ENCODE results near the gene RAP1GAP.

Gene RAP1GAP

DNA sequence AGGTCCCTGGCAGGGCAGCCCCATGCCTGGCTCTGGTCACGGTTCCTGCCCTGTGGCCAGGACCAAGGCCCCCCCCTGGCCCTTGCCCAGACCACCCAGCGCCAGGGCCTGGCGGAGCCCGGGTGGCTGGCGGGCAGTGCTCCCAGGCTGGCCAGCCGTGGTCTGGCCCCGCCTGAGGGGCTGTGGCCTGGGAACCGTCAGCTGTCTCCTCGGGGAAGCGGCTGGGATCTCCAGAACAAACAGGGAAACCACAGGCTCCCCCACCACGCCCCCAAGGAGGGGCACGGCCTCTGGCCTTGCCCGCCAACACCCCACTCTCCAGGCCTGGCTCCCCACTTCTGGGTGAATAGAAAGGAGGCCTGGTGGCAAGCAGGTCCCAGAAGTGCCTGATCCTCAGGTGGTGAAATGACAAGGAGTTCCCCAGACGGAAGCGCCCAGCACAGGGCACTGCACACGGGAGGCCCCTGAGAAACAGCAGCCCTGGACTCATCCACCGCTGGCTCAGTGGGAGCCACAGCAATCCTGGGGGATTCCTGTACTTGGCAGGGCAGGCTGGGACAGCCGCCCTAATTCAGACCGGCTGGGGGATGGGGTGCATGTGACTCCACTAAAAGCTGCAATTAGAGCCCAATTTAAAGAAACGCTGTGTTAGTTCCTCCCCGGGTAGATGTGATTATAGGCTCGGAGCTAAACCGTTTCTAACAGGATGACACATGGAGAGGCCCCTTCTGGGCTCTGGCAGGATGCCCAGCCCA, 78.9 kb downstream of the RAP1GAP start:
- H3K9me3 ChIP-seq (ENCODE audit: control insufficient read depth, insufficient read depth, low read length), result no peaks in the 10 kb centered on the region
- H3K4me1 ChIP-seq (ENCODE audit: insufficient read depth, low read length), result peaks cover 38% of the 10 kb centered on the region
- H3K36me3 ChIP-seq (ENCODE audit: insufficient read depth, low read length), result no peaks in the 10 kb centered on the region
- no peak overlapping the region for H3K9ac ChIP-seq (ENCODE audit: low read depth, low read length)

DNA sequence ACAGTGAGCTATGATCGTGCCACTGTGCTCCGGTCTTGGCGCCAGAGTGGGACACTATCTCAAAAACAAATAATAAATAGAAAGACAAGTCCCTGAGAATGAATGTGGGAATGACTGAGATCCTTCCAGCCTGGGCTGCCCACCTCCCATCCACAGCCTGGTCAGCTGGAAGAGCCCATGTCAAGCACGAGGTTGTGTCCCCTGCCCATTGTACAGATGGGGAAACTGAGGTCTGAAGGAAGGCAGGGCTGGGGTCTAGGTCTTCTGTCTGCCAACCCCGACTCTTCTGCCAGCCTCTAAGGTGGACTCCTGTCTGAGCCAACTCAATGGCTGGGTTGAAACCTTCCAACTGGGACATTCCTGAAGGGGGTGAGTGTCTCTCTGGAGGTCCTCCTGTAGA, 79.5 kb downstream of the RAP1GAP start:
- Histone ChIP-seq H3K4me1 (ENCODE audit: insufficient read depth, low read length) (peaks cover 40% of the 10 kb centered on the region), H3K9me3 (ENCODE audit: control insufficient read depth, insufficient read depth, low read length) (no peaks in the 10 kb centered on the region), H3K9ac (ENCODE audit: low read depth, low read length) (no peak overlapping the region), H3K36me3 (ENCODE audit: insufficient read depth, low read length) (no peaks in the 10 kb centered on the region)

DNA sequence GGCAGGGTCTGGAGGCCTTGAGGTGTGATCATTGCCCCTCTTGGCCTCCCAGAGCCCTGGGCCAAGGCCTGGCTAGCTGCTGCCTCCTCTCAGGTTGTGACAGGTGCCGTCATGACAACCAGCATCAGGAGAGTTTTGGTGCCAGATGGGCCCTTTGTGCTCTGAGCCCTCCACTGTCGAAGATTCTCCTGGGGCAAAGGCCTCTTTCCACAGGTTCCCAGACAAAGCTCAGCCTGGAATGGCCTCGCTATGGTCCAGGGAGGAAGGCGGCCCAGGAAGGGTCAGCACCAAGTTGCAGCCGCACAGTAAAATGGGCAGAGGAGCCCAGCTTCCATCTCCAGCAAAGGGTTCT, 81.6 kb downstream of the RAP1GAP start:
- peaks cover 40% of the 10 kb centered on the region for H3K4me1 ChIP-seq (ENCODE audit: insufficient read depth, low read length)
- H3K36me3 ChIP-seq (ENCODE audit: insufficient read depth, low read length), result no peaks in the 10 kb centered on the region
- no peak overlapping the region for H3K9ac ChIP-seq (ENCODE audit: low read depth, low read length)
- H3K9me3 ChIP-seq (ENCODE audit: control insufficient read depth, insufficient read depth, low read length), result no peaks in the 10 kb centered on the region

DNA sequence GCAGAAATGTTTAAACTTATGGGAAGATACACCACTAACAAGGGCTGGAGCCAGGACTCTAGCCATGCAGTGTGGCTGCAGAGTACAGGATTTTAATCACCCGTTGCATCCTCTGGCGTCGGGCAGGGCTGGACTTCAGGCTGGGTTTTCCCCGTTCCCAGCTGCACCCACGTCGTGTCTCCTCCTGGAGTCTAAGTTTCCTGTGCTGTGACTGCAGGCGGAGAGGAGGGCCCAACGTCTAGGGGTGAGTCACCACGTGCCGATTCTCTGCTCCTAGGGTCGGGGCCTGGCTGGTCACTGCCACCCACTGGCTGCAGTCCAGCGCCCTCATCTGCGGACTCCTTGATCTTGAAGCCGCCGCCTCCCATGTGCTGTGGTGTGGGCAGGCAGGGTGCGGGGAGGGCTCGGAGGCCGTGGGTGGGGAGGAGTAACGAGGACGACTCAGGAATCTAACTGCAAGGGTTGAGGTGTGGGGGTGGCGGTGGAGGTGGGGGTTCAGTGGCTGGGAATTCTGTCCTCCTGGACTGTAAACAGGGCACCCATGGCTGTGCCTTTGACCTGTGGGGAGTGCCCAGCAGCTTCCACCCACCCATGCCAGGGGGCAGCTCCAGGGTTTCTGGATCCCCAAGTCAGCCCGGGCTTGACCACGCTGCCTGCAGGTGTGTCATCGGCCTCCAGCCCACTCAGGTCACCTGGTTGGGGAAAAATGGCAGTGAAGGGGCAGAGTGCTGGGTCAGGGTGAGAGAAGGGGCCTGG, 82.1 kb downstream of the RAP1GAP start:
- Histone ChIP-seq H3K9ac (ENCODE audit: low read depth, low read length) (no peak overlapping the region), H3K9me3 (ENCODE audit: control insufficient read depth, insufficient read depth, low read length) (no peaks in the 10 kb centered on the region), H3K4me1 (ENCODE audit: insufficient read depth, low read length) (peaks cover 39% of the 10 kb centered on the region)

DNA sequence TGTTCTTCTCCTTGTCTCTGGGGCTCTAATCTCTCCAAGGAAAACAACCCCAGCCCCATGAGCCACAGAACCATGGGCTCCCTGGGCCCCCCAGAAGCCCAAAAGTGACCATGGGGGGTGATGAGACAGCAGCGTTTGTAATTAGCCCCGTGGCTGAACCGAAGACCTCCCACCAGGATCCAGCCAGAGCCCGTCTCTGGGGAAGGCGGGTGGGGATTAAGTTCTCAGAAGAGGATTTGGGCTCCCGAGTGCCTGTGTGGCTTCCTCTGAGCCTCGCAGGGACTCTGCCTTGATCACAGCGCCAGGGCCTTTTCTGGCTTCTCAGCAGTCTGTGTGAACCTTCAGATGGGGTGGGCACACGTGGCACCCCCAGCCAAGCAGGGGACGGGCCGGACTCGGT, 82.9 kb downstream of the RAP1GAP start:
- no peaks in the 10 kb centered on the region for H3K9me3 ChIP-seq (ENCODE audit: control insufficient read depth, insufficient read depth, low read length)
- H3K9ac ChIP-seq (ENCODE audit: low read depth, low read length), result no peak overlapping the region
- H3K4me1 ChIP-seq (ENCODE audit: insufficient read depth, low read length), result peaks cover 32% of the 10 kb centered on the region
- H3K36me3 ChIP-seq (ENCODE audit: insufficient read depth, low read length), result no peaks in the 10 kb centered on the region

More for the DNA sequence above, 82.1 kb downstream of the RAP1GAP start:
- H3K36me3 ChIP-seq (ENCODE audit: insufficient read depth, low read length), result no peaks in the 10 kb centered on the region

DNA sequence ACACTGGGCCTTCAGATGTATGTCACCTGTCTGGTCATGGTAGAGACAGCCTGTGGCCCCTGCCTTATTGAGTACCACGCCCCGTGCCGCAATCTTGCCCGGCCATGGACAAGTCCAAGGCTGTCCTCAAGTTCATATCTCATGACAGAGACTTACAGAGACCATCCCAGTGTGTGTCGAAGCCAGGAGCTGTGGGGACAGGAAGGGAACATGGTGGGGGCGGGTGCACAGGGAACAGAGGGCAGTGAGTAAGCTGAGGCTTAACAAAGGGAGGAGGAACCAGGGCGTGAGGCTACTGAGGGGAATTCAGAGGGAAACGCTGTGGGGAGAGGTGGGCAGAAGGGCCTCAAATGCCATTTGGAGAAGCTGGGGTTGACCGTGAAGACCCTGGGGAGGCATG, 84.1 kb downstream of the RAP1GAP start:
- Histone ChIP-seq H3K9me3 (ENCODE audit: control insufficient read depth, insufficient read depth, low read length) (no peaks in the 10 kb centered on the region), H3K36me3 (ENCODE audit: insufficient read depth, low read length) (no peaks in the 10 kb centered on the region), H3K9ac (ENCODE audit: low read depth, low read length) (no peak overlapping the region), H3K4me1 (ENCODE audit: insufficient read depth, low read length) (peaks cover 21% of the 10 kb centered on the region)

DNA sequence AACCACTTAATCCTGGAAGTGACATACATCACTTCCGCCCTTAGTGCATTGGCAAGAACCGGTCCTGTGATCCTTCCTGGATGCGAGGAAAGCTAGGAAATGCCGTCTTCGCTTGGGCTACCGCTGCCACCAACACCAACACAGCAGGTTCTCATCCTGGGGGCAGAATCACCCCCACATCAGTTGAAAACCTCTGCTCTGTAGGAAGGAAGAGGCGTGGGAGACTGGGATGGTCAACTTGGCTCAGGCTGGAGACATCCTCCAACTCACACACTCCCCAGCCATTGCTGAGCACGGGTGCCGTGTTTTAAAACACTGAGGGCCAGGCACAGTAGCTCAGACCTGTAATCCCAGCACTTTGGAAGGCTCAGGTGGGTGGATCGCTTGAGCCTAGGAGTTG, 85.1 kb downstream of the RAP1GAP start:
- Histone ChIP-seq H3K9ac (ENCODE audit: low read depth, low read length) (no peak overlapping the region), H3K9me3 (ENCODE audit: control insufficient read depth, insufficient read depth, low read length) (no peaks in the 10 kb centered on the region), H3K4me1 (ENCODE audit: insufficient read depth, low read length) (peaks cover 21% of the 10 kb centered on the region), H3K36me3 (ENCODE audit: insufficient read depth, low read length) (no peaks in the 10 kb centered on the region)

DNA sequence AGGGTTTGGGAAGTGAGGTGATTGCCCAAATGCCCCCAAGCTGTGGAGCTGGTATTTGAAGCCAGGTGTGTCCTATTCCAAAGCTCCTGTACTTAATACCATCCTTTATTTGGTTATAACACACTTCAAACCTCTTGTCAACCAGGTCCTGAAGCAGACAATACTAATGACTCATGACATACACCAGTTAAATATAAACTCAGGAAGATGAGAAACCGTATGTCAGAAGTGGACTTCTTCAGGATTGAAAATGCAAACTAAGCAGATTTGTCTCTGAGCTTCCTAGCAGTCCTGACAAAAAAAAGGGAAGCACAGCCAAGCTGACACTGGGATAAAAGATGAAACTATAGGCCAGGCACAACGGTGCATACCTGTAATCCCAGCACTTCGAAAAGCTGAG, 89.4 kb downstream of the RAP1GAP start:
- peaks cover 6% of the 10 kb centered on the region; the same call in 1 of the 2 replicates for H3K4me1 ChIP-seq (ENCODE audit: insufficient read depth, low read length)
- H3K9me3 ChIP-seq (ENCODE audit: control insufficient read depth, insufficient read depth, low read length), result no peaks in the 10 kb centered on the region

DNA sequence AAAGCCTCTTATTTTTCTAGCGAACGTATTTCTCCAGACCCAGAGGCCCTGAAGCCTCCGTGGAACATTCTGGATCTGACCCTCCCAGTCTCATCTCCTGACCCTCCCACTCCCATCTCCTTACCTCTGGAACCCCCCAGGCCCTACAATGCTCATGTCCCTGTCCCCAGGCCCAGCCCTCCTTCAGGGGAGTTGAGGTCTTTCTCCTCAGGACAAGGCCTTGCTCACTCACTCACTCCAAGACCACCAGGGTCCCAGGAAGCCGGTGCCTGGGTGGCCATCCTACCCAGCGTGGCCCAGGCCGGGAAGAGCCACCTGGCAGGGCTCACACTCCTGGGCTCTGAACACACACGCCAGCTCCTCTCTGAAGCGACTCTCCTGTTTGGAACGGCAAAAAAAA, 91.2 kb downstream of the RAP1GAP start:
- Histone ChIP-seq H3K9ac (ENCODE audit: low read depth, low read length) (no peak overlapping the region), H3K4me1 (ENCODE audit: insufficient read depth, low read length) (peaks cover 11% of the 10 kb centered on the region; the same call in 1 of the 2 replicates), H3K36me3 (ENCODE audit: insufficient read depth, low read length) (no peaks in the 10 kb centered on the region), H3K9me3 (ENCODE audit: control insufficient read depth, insufficient read depth, low read length) (no peaks in the 10 kb centered on the region)

More for the DNA sequence above, 89.4 kb downstream of the RAP1GAP start:
- no peak overlapping the region for H3K9ac ChIP-seq (ENCODE audit: low read depth, low read length)
- H3K36me3 ChIP-seq (ENCODE audit: insufficient read depth, low read length), result no peaks in the 10 kb centered on the region

DNA sequence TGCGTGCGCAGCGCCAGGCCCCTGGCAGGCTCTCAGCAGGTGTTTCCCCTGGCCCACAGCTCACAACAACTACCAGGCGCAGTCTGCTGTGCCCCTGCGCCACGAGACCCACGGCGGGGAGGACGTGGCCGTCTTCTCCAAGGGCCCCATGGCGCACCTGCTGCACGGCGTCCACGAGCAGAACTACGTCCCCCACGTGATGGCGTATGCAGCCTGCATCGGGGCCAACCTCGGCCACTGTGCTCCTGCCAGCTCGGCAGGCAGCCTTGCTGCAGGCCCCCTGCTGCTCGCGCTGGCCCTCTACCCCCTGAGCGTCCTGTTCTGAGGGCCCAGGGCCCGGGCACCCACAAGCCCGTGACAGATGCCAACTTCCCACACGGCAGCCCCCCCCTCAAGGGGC, 91.8 kb downstream of the RAP1GAP start:
- no peaks in the 10 kb centered on the region for H3K9me3 ChIP-seq (ENCODE audit: control insufficient read depth, insufficient read depth, low read length)
- H3K4me1 ChIP-seq (ENCODE audit: insufficient read depth, low read length), result peaks cover 11% of the 10 kb centered on the region; the same call in 1 of the 2 replicates
- no peak overlapping the region for H3K9ac ChIP-seq (ENCODE audit: low read depth, low read length)
- no peaks in the 10 kb centered on the region for H3K36me3 ChIP-seq (ENCODE audit: insufficient read depth, low read length)

DNA sequence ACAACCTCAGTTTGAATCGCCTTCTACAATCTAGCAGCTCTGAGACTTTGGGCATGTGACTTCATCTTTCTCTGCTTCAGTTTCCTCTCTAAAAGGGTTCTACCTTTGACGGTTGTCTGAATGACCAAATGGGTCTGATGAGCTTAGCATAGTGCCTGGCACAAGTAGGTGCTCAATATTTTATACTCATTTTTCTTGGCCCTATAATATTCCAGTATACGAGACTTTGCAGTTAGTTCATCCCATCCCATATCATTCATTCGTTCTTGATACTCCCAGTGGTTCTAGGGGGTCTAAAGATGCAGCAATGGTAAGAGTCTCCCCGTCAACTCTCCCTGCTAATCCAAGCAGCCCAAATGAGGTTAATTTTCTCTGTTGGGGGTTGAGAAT, 92.4 kb downstream of the RAP1GAP start:
- Histone ChIP-seq H3K36me3 (ENCODE audit: insufficient read depth, low read length) (no peaks in the 10 kb centered on the region), H3K9me3 (ENCODE audit: control insufficient read depth, insufficient read depth, low read length) (no peaks in the 10 kb centered on the region), H3K9ac (ENCODE audit: low read depth, low read length) (no peak overlapping the region), H3K4me1 (ENCODE audit: insufficient read depth, low read length) (peaks cover 11% of the 10 kb centered on the region; the same call in 1 of the 2 replicates)

DNA sequence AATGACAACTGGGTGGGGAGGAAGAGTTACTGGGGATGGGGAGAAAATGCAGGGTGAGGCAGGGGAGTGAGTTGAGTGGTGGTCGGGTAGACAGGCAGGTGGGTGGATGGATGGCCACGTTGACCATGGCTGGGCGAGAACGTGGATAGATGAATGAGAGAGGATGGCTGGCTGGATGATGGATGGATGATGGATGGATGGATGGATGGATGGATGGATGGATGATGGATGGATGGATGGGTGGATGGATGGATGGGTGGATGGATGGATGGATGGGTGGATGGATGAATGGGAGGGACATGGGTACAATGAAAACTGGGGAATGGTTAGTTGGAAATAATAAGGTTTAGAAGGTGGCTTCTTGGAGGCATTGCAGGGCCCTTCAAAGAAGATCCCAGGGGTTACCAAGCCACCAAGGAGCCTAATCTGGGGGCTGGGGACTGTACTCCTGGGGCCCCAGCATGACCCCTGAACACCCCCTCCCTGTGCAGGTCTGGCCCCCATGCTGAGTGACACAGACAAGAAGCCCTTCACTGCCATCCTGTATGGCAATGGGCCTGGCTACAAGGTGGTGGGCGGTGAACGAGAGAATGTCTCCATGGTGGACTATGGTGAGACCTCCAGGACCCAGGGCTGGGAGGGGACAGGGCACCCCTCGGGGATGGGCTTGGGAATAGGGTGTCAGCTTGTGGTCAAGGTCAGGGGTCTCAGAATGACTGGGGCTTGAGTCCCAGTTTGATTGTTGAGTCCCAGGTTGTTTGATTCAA, 92.9 kb downstream of the RAP1GAP start:
- Histone ChIP-seq H3K9ac (ENCODE audit: low read depth, low read length) (no peak overlapping the region), H3K9me3 (ENCODE audit: control insufficient read depth, insufficient read depth, low read length) (no peaks in the 10 kb centered on the region), H3K36me3 (ENCODE audit: insufficient read depth, low read length) (no peaks in the 10 kb centered on the region), H3K4me1 (ENCODE audit: insufficient read depth, low read length) (peaks cover 11% of the 10 kb centered on the region; the same call in 1 of the 2 replicates)

DNA sequence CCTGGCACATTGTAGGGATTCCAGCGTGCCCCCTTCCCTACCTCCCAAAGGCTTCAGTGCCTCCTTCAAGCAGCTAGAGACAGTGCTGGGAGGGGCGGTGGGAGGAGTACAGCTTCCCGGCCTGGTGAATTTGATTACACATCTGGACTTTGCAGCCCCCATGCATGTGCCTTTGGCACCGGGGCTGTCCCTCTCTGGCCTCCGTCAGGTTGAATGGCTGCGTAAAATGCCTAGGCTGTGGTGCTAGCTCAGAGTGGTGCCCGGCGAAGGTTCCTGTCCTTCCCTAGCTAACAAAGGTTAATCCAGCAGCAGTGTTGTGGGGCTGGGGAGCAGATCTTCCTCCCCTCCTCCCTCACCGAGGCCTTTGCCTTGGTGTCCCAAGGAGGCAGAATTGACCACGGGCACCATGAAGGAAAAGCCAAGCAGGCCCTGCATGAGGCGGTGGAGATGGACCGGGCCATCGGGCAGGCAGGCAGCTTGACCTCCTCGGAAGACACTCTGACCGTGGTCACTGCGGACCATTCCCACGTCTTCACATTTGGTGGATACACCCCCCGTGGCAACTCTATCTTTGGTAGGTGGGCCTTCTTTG, 93.7 kb downstream of the RAP1GAP start:
- Histone ChIP-seq H3K36me3 (ENCODE audit: insufficient read depth, low read length) (no peaks in the 10 kb centered on the region), H3K9ac (ENCODE audit: low read depth, low read length) (no peak overlapping the region), H3K9me3 (ENCODE audit: control insufficient read depth, insufficient read depth, low read length) (no peaks in the 10 kb centered on the region), H3K4me1 (ENCODE audit: insufficient read depth, low read length) (peaks cover 11% of the 10 kb centered on the region; the same call in 1 of the 2 replicates)

DNA sequence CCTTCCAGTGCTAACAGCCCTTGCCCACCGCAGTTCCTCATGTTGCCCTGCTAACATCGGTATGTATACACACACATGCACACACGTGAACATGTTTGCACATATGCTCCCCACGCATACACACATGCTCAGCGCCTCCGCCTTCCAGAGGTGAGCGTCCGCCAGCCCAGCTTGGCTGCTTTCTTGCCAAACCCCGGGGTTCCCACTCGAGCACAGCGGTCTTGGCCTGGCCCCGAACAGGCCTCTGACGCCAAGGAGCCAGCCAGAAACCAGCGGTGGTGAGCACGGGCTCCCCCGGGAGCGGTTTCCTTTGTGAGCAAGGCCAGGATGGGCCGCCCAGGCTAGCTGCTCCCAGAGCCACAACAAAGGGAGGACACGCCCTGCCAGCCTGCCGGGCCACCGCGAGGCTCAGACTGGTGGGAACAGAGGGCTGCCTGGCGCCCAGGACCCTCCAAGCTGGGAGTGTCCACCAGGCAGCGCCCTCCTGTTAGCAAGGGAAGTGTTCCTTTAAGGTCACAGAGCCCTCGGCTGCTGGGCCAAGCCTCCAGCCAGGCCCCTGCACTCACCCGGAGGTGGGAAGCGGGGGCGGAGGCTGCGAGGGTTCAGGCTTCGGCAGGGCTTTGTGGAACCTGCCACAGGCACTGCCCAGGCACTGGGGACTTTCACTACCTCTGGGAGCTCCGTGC, 94.5 kb downstream of the RAP1GAP start:
- H3K9me3 ChIP-seq (ENCODE audit: control insufficient read depth, insufficient read depth, low read length), result no peaks in the 10 kb centered on the region
- H3K4me1 ChIP-seq (ENCODE audit: insufficient read depth, low read length), result peaks cover 11% of the 10 kb centered on the region; the same call in 1 of the 2 replicates
- H3K36me3 ChIP-seq (ENCODE audit: insufficient read depth, low read length), result no peaks in the 10 kb centered on the region
- H3K9ac ChIP-seq (ENCODE audit: low read depth, low read length), result no peak overlapping the region
